M059J (cell line): Measurements from ENCODE around the gene UNC5C. TPM values are rescaled to one million over a fixed set of nuclear protein-coding genes. Genes with fewer than 3 reads are reported as not detected.

Experiments
- DNase-seq: peaks from one replicate; pipeline ENCODE4 v3.0.0-alpha.2; 2012; ENCODE audit warnings: low read depth
- total RNA-seq: library from RNA; depleted of rRNA; stranded (reverse); fragments of >200 nt; shearing (Covaris generic); gene quantifications from 2 replicates; pipeline ENCODE4 v1.2.3, GENCODE V29; 2014

Gene UNC5C
- total RNA-seq, 1 experiment from 2014 or later, result 2.1 TPM

DNA sequence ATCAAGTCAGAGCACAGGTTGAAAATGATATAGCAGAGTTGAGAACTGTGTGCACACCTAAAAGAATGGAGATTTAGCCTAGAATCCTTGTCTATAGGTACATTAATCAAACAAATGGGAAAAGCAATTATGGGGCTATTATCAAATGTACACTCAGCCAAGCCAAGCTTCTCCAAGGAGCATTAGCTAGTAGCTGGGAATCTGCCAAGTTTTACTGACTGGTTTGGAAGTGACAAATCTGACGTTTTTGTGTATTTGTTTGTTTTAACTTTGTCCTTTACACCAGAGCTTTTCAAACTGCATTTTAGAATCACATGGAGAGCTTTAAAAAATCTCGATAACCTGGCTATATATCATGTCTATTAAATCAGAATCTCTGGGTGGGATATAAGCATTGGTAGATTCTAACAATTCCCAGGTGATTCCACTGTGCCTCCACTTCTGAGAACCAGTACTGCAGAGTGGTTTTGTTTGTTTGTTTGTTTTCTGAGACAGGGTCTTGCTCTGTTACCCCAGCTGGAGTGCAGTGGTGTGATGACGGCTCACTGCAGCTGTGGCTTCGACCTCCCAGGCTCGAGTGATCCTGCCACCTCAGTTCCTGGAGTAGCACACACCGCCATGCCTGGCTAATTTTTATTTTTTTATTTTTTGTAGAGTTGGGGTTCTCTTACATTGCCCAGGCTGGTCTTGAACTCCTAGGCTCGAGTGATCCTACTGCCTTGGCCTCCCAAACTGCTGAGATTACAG is 279.8 kb downstream of the UNC5C start:
- DNase-seq, result peak; percentile 34

DNA sequence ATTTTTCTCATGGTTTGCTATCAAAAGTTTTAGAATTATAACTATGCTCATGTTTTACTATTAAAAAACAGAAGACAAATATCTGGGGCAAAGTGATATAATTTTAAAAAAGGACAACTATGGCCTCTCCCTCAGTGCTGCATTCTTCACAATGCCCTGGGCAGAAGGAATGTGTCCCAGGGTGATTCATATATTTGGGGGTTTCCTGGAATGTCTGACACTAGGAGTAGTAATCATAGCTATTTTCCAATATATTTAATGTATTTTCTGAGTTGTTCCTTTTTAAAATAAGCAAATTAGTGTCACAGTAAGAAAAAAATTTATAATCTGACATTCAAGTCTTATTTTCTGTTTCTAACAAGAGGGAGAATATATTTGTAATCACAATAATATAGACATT is 281.7 kb downstream of the UNC5C start:
- peak; percentile 62 for DNase-seq

DNA sequence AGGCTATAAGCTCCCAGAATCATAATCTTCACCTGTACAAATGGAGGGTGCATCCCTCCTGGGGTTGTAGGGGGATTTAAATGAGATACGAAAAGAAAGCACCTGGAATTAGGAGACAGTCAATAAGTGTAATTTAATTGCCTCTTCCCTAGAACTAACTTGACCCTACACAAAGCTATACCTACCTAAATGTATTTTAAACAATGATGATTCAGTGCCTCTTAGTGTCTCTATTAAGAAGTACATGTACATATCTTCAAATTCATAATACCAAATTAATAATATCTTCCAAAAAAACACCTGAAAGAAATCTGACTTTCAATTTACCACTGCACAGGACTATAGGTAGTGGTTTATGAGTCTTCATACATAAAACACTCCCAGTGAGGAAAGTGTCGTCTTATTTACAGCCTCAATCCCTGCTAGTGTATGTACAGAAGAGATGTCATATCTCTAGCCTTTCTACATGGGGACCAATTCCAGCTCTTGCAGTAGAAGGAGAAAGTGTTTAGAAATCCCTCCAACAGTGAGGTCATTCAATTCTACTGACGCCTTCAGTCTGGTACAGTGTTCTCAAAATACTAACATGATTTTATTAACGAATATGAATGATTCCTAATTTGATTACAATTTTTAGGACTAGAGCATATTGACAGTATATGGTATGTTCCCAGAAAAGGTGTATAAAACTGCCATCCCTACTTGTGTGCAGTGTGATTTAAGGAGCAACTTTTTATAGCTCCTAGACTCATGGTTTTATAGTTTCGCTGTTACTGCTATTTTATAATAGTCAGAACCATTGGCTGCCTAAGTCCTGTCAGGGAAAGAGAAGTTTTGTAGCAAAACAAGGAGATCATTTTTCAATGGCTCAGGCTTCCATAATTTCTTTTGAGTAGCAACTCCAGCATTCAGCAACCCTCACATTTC is 282.7 kb downstream of the UNC5C start:
- no peak for DNase-seq

DNA sequence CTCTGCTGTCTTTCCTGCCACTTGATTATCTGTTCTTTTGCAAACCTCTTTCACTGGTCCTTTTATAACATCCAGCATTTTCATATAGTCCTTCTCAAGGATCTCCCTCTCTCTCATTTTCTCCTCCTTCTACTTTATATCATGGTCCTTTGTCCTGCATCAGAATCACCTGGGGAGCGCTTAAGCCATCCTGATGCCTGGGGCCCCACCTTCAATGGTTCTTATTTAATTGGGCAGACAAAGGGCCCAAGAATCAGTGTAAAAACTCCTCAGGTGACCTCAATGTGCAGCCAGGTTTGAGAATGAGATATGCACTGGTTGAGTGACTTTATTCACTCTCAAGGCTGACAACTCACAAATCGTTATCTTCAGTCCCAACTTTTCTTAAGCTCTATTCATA is 283.9 kb downstream of the UNC5C start:
- no peak for DNase-seq

DNA sequence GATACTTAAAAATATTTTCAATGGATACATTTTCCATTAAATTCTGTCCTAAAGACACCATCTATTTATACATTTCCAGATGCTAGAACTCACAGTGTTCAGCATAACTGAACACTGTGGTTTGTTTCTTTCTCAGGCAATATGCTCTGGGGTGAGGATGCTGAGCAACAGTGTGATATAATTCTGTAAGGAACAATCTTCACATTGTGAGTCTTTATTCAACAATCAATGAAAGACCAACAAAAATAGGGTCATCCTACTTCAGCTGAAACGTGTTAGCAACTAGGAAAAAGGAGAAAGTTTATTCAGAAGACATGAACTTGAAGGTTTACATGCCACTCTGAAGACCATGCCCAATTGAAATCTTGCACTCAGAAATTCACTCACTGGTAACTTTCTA is 284.8 kb downstream of the UNC5C start:
- no peak for DNase-seq

DNA sequence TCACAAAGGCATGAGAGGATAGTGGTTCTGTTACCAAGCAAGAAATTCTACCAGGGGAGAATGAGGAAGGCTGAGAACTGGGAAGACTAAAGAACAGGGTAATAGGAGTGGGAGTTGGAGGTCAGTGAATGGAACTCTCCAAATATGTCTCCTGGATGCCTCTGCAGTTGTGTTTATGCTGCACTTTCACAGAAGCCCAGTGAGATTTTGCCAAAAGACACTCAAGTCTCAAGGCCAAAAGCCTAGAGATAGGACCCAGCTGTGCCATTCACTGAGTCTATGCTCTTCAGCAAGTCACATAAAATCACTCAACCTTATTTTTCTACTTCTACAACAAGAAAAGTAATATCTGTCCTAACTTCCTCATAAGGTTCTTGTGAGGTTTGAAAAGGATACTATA is 285.4 kb downstream of the UNC5C start:
- no peak for DNase-seq

DNA sequence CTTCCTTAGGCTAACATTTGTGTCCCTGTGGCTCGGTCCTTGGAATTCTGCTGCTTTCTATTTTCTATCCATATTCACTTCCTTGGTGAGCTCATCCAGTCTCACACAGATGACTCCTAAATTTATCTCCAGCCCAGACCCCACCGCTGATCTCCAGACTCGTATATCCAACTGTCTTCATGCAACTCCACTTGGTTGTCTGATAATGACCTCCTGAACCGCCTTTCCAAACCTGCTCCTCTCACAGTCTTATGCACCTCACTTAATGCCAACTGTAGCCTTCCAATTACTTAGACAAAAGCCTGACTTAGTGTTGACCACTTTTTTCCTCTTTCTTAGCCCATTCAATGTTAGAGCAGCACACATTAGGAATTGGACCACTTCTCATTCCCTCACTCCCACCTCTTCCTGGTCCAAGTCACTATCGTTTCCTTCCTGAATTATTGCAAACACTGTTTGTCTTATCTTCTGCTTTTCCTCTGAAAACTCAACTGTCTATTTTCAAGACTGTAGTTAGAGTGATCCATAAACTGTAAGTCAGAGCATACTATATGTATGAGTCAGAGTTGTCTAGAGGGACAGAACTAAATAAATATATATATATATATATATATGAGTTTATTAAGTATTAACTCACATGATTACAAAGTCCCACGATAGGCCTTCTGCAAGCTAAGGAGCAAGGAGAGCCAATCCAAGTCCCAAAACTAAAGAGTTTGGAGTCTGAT is 292.5 kb downstream of the UNC5C start:
- DNase-seq, result no peak

DNA sequence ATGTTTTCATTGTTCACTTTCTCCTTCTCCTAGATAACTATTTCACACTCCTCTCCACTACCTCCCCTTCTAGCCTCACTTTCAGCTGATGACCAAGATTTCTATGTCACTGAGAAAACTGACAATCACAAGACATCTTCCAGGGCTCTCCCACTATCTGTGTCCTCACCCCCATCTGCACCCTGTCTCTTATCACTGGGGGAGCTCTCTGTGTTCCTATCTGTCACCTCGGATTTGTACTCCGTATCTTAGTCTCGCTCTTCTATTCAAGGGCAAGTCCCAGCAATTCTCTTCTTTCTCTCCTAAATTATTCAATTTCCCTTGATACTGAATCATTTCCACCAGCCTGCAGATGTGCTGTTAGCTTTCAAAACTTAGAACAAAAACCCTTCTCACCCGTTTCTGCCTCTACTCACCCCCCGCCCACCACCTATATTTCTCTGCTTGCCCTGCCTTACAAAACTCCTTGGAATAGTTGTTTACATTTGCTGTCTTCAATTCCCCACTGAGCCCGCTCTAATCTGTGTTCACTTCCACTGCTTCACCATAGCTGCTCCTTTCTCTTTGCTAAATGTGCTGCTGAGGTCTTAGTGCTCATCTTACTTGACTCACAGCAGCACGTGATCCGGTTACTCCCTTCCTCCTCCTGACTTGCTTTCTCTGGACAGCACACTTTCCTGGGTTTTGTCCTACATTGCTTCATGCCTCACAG is 293.2 kb downstream of the UNC5C start:
- no peak for DNase-seq

DNA sequence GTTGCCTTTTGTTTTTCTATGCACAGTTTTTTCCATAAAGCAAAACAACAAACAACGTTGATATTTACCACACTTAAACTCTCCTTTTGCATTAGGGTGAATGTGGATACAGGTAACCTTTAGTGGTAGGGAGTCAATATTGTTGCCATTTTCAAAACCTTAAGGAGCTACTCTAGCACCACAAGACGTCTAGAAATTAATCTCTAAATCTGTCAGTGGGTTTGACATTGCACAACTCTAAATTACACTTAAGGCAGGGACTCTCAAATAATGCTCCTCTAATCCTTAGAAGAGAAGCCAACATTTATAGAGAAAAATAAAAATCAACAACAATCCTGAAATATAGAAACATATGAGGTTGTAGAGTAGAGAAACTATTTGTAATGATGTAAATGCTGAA is 297.2 kb downstream of the UNC5C start:
- DNase-seq, result no peak

DNA sequence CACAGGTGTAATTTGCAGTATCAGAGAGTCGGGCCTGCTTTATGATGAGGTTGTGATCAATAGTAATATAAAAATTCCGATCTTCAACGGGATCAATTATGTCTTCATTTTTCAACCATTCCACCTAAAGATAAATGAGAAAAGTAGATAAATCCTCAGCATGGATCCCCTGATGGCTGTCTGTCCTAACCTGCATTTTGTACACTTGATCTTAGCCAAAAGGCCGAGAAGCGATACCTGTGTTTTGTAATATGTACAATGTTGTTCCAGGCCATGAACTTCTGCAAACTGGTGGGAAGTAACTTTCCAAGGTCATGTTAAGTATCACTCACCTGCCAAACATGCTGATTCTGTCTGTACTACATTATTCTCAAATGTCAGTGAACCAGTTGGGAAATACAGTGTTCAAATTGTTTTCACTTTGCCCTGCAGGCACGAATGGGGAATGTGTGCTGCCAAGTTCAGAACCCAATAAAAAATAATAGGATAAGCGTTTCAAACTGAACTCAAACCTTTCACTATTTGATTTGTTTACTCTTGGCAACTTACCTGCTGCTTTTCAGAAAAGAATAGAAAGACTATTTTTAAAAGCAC is 298.1 kb downstream of the UNC5C start:
- peak; percentile 65 for DNase-seq

DNA sequence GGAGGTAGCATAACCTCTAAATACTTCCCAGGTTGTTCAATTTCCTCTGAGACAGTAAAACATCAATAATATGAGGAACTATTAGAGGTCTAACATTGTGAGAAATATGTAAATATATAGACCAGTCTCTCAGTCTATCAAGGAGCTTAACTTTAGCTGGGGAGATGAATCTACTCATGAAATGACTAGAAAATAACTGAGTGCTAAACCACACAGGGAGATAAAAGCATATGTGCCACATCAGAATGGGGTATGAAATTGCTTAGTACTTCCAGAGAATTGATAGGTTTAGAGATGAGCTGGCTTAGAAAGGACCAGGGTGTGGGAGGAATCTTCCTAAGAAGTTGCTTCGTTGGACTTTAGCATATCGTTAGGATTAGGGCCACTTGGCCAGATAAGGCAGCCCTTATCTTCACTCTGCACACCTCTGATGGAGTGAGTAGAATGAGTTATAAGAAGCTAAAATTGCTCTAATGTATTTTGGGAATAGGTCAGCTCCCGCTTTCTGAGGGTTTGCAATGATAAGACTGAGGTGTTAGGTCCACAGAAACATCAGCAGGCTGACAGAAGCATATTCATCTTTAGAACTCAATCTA is 299.2 kb downstream of the UNC5C start:
- DNase-seq, result no peak

DNA sequence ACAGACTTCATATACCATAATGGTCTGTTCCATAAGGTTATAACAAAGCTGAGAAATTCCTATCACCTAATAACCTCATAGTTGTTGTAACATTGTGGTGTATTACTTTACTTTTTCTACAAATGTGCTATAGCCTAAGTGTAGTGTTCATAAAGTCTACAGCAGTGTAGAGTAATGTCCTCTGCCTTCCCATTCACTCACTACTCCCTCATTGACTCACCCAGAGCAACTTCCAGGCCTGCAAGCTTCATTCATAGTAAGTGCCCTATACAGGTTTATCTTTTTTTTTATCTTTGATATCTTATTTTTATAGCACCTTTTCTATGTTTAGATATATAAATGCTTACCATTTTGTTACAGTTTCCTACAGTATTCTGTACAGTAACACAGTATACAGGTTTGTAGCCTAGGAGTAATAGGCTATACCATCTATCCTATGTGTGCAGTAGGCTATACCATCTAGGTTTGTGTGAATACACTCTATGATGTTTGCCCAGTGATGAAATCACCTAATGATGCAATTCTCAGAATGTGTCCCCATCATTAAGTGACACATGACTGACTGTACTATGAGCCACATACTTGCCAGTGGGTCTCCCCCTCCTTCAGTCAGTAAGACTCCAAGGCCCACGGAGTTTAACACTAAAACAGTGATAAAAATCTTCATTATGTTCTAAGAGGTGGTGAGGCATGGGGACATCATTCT is 299.9 kb downstream of the UNC5C start:
- peak; percentile 3 for DNase-seq

DNA sequence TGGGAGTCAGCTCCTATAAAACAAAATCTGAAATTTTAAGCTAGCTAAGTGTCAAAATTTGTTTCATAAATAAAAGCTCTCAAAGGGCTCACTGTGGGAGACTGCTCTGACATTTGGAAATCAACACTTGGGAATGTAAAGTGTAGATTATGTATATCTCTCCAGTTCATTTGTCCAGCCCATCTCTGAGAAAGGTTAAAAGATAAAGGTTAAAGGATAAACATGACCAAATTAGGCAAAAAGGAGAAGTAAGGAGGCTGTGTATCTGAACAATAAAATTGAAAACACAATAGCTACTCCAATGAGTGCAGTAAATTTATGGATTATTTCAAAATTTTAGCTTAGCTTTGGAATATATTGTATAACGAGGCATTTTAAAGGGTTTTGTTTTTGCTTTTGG is 304.9 kb downstream of the UNC5C start:
- no peak for DNase-seq

DNA sequence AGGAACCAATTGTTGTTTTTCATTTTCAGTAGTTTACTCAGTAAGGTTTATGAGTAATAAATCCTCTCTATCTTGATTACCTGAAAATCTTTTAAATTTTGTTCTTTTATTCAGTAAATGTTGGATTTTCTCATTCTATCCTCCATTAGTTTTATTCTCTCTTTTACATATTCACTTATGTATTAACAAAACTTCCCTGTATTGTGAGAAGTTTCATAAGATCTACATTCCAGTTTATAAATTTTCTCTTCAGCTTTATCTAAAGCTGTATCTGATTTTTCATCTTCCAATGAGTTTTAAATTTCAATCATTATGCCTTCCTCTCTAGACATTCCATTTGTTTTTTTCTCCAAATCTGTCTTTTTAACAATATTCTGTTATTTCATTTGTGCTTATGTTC is 310.2 kb downstream of the UNC5C start:
- no peak for DNase-seq

DNA sequence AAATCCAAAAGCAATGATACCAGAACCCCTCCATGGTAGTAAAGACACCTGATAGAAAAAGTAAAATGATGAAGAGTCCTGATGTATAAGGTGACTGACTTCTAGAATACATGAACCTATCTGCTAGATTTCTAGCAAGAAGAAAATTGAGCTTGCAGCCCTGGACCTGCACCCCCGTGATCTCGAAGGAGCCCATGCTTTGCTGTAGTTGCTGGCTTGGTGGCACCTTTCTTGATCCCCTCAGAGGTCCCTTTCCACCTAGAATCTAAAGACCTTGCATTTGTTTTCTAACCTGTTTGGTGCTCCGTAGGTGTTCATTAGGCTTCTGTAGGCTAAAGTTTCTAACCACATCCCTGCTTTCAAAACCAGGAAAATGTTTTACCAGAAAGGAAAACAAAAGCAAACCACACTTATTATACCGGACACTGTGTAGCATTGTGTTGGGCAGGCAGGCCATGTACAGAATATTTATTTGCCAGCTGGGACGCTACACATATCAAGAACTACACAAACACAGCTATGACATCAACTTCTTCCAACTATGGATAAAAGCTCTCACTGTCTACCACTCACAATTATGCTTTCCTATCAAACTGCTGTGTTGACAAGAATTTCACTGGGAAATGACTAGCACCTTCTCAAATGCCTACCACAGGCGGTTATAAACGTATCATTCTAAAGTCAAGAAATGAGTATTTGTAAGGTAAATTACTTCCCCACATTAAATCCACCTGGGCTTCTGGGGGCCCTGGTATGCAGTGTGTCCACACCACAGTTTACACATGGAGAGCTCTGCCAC is 316.2 kb downstream of the UNC5C start:
- DNase-seq, result no peak

DNA sequence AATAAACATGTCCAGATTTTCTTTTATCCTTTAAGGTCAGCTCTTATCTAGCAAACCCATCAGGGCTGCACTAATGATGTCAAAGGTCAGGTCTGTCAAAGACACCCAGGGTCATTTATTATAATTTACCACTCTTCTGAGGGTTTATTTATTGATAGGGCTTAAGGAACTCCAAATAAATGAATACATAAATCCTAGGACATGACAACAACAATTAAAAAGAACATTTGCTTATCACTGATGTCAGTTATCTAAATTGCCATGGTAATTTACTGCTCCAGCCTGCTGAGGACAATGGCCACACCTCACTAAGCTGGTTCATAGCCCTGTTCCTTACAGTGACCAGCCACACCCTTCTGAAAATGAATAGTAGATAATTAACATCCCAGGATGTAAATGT is 317.1 kb downstream of the UNC5C start:
- peak; percentile 15 for DNase-seq

DNA sequence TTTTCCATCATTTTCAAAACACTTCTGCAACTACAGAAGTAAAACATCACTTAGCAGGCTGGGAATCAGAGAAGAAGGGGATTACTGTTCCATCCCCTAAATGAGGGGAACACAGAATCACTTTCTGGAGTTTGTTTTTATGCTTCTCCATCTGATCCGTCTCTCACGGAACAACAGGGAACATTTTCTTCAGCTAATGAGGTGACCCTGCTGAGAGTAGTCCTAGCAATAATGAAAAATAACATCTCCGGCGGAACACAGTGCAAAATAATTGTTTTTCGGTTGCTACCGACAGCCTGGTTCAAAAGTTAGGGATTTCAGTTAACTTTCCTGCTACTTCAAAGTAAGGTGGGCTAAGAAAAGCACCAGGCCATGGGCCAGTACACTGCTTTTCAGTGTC is 322.9 kb downstream of the UNC5C start:
- DNase-seq, result no peak

DNA sequence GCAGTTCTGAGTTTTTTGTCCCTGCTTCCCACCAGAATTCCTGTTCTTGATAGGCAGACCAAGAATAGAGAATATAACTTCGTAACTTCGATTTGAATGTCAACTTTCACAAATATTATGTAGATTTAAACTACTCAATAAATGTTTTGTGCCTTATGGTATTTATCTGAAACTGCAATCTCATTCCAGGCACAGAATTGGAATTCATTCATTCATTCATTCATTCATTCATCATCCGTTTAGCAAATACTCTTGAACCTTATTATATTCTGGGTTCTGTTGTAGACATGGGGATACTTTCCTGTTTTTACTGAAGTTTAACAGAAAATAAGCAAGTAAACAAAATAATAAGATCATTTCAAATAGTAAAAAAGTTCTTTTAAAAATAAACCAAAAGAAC is 324.4 kb downstream of the UNC5C start:
- DNase-seq, result no peak
